ENCODE measurements around the gene APOOL. TPM values are rescaled to one million over a fixed set of nuclear protein-coding genes. Genes with fewer than 3 reads are reported as not detected.
"Not testable (repeated sequence)": the region's sequence is repeated elsewhere in the genome, so short reads cannot be mapped to it uniquely, and the experiment has no call there.

The APOOL gene
- polyA plus RNA-seq (ENCODE audit: insufficient read length), result 28.5 TPM
- long read RNA-seq, donor 1, partial matches to known transcripts, result 11 of 12 reads
- long read RNA-seq, donor 1, other reads (novel, unspliced or antisense), result 0 of 12 reads
- long read RNA-seq, donor 2, partial matches to known transcripts, result 0 of 2 reads
- long read RNA-seq, donor 2, other reads (novel, unspliced or antisense), result 0 of 2 reads
- long read RNA-seq, donor 3, partial matches to known transcripts, result 12 of 16 reads
- long read RNA-seq, donor 3, other reads (novel, unspliced or antisense), result 0 of 16 reads
- long read RNA-seq, donor 4, result 0 reads
- long read RNA-seq, donor 5, partial matches to known transcripts, result 8 of 12 reads
- long read RNA-seq, donor 5, other reads (novel, unspliced or antisense), result 0 of 12 reads
- long read RNA-seq, donor 6, partial matches to known transcripts, result 30 of 32 reads
- long read RNA-seq, donor 6, other reads (novel, unspliced or antisense), result 0 of 32 reads
- long read RNA-seq, donor 7, partial matches to known transcripts, result 11 of 31 reads
- long read RNA-seq, donor 7, other reads (novel, unspliced or antisense), result 16 of 31 reads
- long read RNA-seq, donor 8, partial matches to known transcripts, result 0 of 2 reads
- long read RNA-seq, donor 8, other reads (novel, unspliced or antisense), result 0 of 2 reads

GRCh38 chrX:85003655-85004244 is at the start of gene APOOL:
TSS of gene APOOL (plus strand) at chrX:85003877. CDS start at chrX:85003913, 36 bp downstream.
- peak; percentile 88 for DNase-seq

- no peak for DNase-seq
These were observed 47.4 kb upstream of the APOOL start for GRCh38 chrX:84956304-84956703.

GRCh38 chrX:84974803-84975202 is 28.9 kb upstream of the APOOL start:
- no peak for DNase-seq

GRCh38 chrX:84991739-84992138 is 11.9 kb upstream of the APOOL start:
- DNase-seq, result not testable (repeated sequence)

- no peak for DNase-seq
These were observed 10.5 kb upstream of the APOOL start for GRCh38 chrX:84993150-84993549.

GRCh38 chrX:85001344-85001743 is 2.3 kb upstream of the APOOL start:
- DNase-seq, result no peak

GRCh38 chrX:85004255-85004654 is 578 bp downstream of the APOOL start:
- DNase-seq, result peak; percentile 3

GRCh38 chrX:85012098-85012497 is 8.4 kb downstream of the APOOL start:
- no peak for DNase-seq

GRCh38 chrX:85015351-85015750 is 11.7 kb downstream of the APOOL start:
- DNase-seq, result not testable (repeated sequence)

- DNase-seq, result no peak
These were observed 14.0 kb downstream of the APOOL start for GRCh38 chrX:85017721-85018120.

- no peak for DNase-seq
These were observed 14.8 kb downstream of the APOOL start for GRCh38 chrX:85018471-85018870.

GRCh38 chrX:85020216-85020615 is 16.5 kb downstream of the APOOL start:
- DNase-seq, result no peak

GRCh38 chrX:85024044-85024443 is 20.4 kb downstream of the APOOL start:
- DNase-seq, result no peak

GRCh38 chrX:85024562-85024961 is 20.9 kb downstream of the APOOL start:
- DNase-seq, result no peak

GRCh38 chrX:85026170-85026569 is 22.5 kb downstream of the APOOL start:
- no peak for DNase-seq

- no peak for DNase-seq
These were observed 25.4 kb downstream of the APOOL start for GRCh38 chrX:85029043-85029442.

GRCh38 chrX:85031505-85031904 is 27.8 kb downstream of the APOOL start:
- no peak for DNase-seq

GRCh38 chrX:85037114-85037513 is 33.4 kb downstream of the APOOL start:
- DNase-seq, result no peak

- no peak for DNase-seq
These were observed 48.0 kb downstream of the APOOL start for GRCh38 chrX:85051627-85052026.

GRCh38 chrX:85052205-85052604 is 48.5 kb downstream of the APOOL start:
- DNase-seq, result no peak

GRCh38 chrX:85052636-85053343 is 49.1 kb downstream of the APOOL start:
- DNase-seq, result no peak

GRCh38 chrX:85065512-85066198 is 62.0 kb downstream of the APOOL start:
- DNase-seq, result no peak

All from left kidney (tissue), 8 donors.